ENCODE measurements around the gene ERC2. TPM values are rescaled to one million over a fixed set of nuclear protein-coding genes. Genes with fewer than 3 reads are reported as not detected.

The ERC2 gene
- total RNA-seq, 3 donors from 2014 or later (not counting 1 experiment from before 2014, with no cell fraction given): not detected

DNA sequence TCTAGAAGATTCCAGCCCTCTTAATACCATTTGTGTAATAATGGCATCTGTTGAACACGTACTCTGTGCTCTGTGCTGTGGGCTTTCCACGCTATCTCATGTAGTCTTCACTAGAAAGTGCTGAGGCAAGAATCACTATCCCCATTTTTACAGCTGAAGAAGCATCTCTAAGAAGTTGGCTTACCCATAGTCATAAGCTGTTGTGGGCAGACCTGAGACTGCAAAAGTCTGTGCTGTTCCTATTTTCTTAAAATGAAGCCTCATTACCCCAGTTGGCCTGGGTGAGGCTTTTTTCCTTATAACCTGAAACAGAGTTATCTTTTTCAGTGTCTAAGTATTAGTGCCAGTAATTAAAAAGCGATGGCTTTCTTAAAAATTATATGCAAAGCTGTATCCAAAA is 58.5 kb downstream of the ERC2 start:
- H3K9me3 ChIP-seq (ENCODE audit: control insufficient read depth, insufficient read depth, low read length): no peaks in the 10 kb centered on the region
- no peaks in the 10 kb centered on the region for H3K27me3 ChIP-seq (ENCODE audit: control insufficient read depth, insufficient read depth, low read length)
- intact Hi-C loops (cut with micrococcal nuclease): no loop called here
- no peaks in the 10 kb centered on the region for H3K4me1 Mint-ChIP-seq
- H3K4me1 ChIP-seq (ENCODE audit: control insufficient read depth, insufficient read depth, low read length): no peaks in the 10 kb centered on the region
- no peaks in the 10 kb centered on the region for H3K9me3 Mint-ChIP-seq
- H3K27me3 Mint-ChIP-seq (ENCODE audit: low read depth in 2 of 2): peaks cover 3 to 6% of the 10 kb centered on the region in 2 donors
- no peaks in the 10 kb centered on the region for H3K36me3 ChIP-seq (ENCODE audit: control insufficient read depth, insufficient read depth, low read length)
- ATAC-seq (no peak), DNase-seq (no peak)
- no peaks in the 10 kb centered on the region for H3K36me3 Mint-ChIP-seq
- no peak overlapping the region for H3K4me3 Mint-ChIP-seq
- H3K27ac ChIP-seq (ENCODE audit: low read length): no peak overlapping the region
- no peak for TF ChIP-seq CTCF (IDR thresholded peaks at IDR 0.05)
- no peak overlapping the region for H3K27ac Mint-ChIP-seq
- no peak overlapping the region for H3K4me3 ChIP-seq (ENCODE audit: low read length)
- 90% methylated on average over 3 of the region's 3 CpGs for WGBS (ENCODE audit: insufficient coverage)

- no peak overlapping the region for H3K27ac ChIP-seq (ENCODE audit: low read length)
- intact Hi-C loops (cut with micrococcal nuclease): no loop called here
- no peaks in the 10 kb centered on the region for H3K4me1 ChIP-seq (ENCODE audit: control insufficient read depth, insufficient read depth, low read length)
- H3K4me3 ChIP-seq (ENCODE audit: low read length): no peak overlapping the region
- no peak for TF ChIP-seq CTCF (IDR thresholded peaks at IDR 0.05)
- Mint-ChIP-seq H3K9me3 (no peaks in the 10 kb centered on the region), H3K36me3 (no peaks in the 10 kb centered on the region), H3K27me3 (ENCODE audit: low read depth in 2 of 2) (peaks cover 3 to 6% of the 10 kb centered on the region in 2 donors), H3K4me1 (no peaks in the 10 kb centered on the region), H3K27ac (no peak overlapping the region), H3K4me3 (no peak overlapping the region)
- ATAC-seq (no peak), DNase-seq (no peak)
- no peaks in the 10 kb centered on the region for H3K27me3 ChIP-seq (ENCODE audit: control insufficient read depth, insufficient read depth, low read length)
- no peaks in the 10 kb centered on the region for H3K9me3 ChIP-seq (ENCODE audit: control insufficient read depth, insufficient read depth, low read length)
- WGBS (ENCODE audit: insufficient coverage): 96% methylated on average over 18 of the region's 18 CpGs
- no peaks in the 10 kb centered on the region for H3K36me3 ChIP-seq (ENCODE audit: control insufficient read depth, insufficient read depth, low read length)
These were observed 59.5 kb downstream of the ERC2 start for GRCh38 chr3:56408761-56409196.

DNA sequence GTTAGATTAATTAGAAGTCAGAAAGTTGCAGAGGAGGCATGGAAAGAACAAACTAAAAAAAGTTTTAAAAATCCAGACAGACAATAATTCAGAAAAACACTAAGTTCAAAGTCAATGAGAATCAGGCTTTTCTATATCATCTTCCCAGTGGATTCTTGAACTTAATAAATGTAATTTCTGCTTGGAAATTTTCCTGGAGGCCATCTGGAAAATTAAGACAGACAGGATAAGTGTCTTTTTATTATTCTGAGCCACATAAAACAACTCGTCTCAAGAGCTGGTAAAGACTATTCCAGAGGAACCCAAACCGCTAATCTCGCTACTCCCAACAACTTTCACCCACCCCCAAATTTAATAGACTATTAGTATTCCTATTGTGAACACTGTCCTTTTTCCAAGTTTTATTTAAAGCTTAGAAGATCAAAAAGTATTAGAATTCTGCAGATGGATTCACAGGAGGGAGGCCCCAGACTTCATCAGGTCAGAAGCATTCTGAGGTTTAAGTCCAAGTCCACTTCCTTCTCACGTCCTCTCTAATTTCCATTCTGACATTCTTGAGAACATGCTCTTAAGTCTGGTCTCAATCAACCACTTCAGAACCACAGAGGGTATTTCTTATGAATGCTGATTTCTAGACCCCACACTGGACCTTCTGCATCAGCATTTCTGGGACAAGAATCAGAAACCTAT is 61.3 kb downstream of the ERC2 start:
- no peaks in the 10 kb centered on the region for H3K4me1 Mint-ChIP-seq
- H3K27me3 Mint-ChIP-seq (ENCODE audit: low read depth in 2 of 2): peaks cover 4 to 15% of the 10 kb centered on the region in 2 donors
- H3K27me3 ChIP-seq (ENCODE audit: control insufficient read depth, insufficient read depth, low read length): no peaks in the 10 kb centered on the region
- H3K4me1 ChIP-seq (ENCODE audit: control insufficient read depth, insufficient read depth, low read length): no peaks in the 10 kb centered on the region
- no peak overlapping the region for H3K4me3 ChIP-seq (ENCODE audit: low read length)
- intact Hi-C loops (cut with micrococcal nuclease): no loop called here
- no peaks in the 10 kb centered on the region for H3K9me3 Mint-ChIP-seq
- no peaks in the 10 kb centered on the region for H3K36me3 Mint-ChIP-seq
- TF ChIP-seq CTCF (IDR thresholded peaks at IDR 0.05): no peak
- H3K36me3 ChIP-seq (ENCODE audit: control insufficient read depth, insufficient read depth, low read length): no peaks in the 10 kb centered on the region
- no peaks in the 10 kb centered on the region for H3K9me3 ChIP-seq (ENCODE audit: control insufficient read depth, insufficient read depth, low read length)
- H3K27ac Mint-ChIP-seq: no peak overlapping the region
- ATAC-seq (no peak), DNase-seq (no peak)
- H3K27ac ChIP-seq (ENCODE audit: low read length): no peak overlapping the region
- WGBS (ENCODE audit: insufficient coverage): 94% methylated on average over 4 of the region's 4 CpGs
- H3K4me3 Mint-ChIP-seq: no peak overlapping the region

DNA sequence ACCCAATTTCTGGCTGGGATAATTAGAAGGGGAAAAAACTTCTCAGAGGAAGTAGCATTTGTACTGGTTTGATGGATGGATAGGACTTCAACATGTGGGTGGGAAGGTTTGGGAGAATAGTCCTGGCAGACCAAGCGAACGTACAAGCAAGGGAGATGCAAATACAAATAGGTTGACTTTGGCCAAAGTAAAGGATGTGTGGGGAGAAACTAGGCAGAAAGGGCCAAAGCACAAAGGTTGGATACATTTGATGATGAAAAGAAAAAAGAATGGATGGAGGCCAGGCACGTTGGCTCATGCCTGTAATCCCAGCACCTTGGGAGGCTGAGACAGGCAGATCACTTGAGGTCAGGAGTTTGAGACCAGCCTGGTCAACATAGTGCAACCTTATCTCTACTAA is 63.4 kb downstream of the ERC2 start:
- DNase-seq (no peak), ATAC-seq (no peak)
- Mint-ChIP-seq H3K4me3 (no peak overlapping the region), H3K27me3 (ENCODE audit: low read depth in 2 of 2) (peaks cover 5 to 26% of the 10 kb centered on the region in 2 donors), H3K27ac (no peak overlapping the region), H3K36me3 (no peaks in the 10 kb centered on the region), H3K4me1 (no peaks in the 10 kb centered on the region), H3K9me3 (no peaks in the 10 kb centered on the region)
- no peak for TF ChIP-seq CTCF (IDR thresholded peaks at IDR 0.05)
- H3K36me3 ChIP-seq (ENCODE audit: control insufficient read depth, insufficient read depth, low read length): no peaks in the 10 kb centered on the region
- H3K27me3 ChIP-seq (ENCODE audit: control insufficient read depth, insufficient read depth, low read length): peaks cover 2% of the 10 kb centered on the region
- H3K4me1 ChIP-seq (ENCODE audit: control insufficient read depth, insufficient read depth, low read length): no peaks in the 10 kb centered on the region
- H3K9me3 ChIP-seq (ENCODE audit: control insufficient read depth, insufficient read depth, low read length): no peaks in the 10 kb centered on the region
- no peak overlapping the region for H3K27ac ChIP-seq (ENCODE audit: low read length)
- intact Hi-C loops (cut with micrococcal nuclease): no loop called here
- H3K4me3 ChIP-seq (ENCODE audit: low read length): no peak overlapping the region
- WGBS (ENCODE audit: insufficient coverage): 97% methylated on average over 3 of the region's 3 CpGs

All from natural killer cell (primary cell).